Neural cell (in vitro differentiated cells): ENCODE results near the gene FARP1.

Experiments used
- EP300 ChIP-seq: fragments of 450-650 bp; conservative IDR thresholded peaks from 2 replicates; pipeline ENCODE4 v1.6.1; 2014; ENCODE audit warnings: antibody characterized with exemption, mild to moderate bottlenecking, moderate library complexity; ENCODE audit not compliant: poor library complexity, severe bottlenecking
- EZH2 ChIP-seq: fragments of 200-600, 300-800 bp; shearing (Covaris generic), sonication (generic); IDR thresholded peaks from 2 replicates; pipeline ENCODE4 v1.6.1; 2014; ENCODE audit warnings: antibody characterized with exemption, low read length, borderline replicate concordance, mild to moderate bottlenecking; ENCODE audit not compliant: insufficient read depth, poor library complexity, severe bottlenecking
- POLR2AphosphoS5 ChIP-seq: IDR thresholded peaks from 2 replicates; pipeline ENCODE4 v1.6.1; 2012
- RAD21 ChIP-seq: fragments of 450-650 bp; conservative IDR thresholded peaks from 2 replicates; pipeline ENCODE4 v1.6.1; 2014; ENCODE audit warnings: antibody characterized with exemption, mild to moderate bottlenecking, moderate library complexity
- TAF1 ChIP-seq: IDR thresholded peaks from 2 replicates; pipeline ENCODE4 v1.6.1; 2012; ENCODE audit warnings: low read depth
- TF ChIP-seq, protein P1 (sequence below): fragments of 450-650 bp; IDR thresholded peaks from 2 replicates; pipeline ENCODE4 v1.5.1; 2014; ENCODE audit warnings: antibody characterized with exemption, mild to moderate bottlenecking, moderate library complexity; ENCODE audit not compliant: poor library complexity, severe bottlenecking
- TF ChIP-seq, protein P2 (sequence below): IDR thresholded peaks from 2 replicates; pipeline ENCODE4 v1.6.1; 2012; ENCODE audit warnings: borderline replicate concordance

DNA sequence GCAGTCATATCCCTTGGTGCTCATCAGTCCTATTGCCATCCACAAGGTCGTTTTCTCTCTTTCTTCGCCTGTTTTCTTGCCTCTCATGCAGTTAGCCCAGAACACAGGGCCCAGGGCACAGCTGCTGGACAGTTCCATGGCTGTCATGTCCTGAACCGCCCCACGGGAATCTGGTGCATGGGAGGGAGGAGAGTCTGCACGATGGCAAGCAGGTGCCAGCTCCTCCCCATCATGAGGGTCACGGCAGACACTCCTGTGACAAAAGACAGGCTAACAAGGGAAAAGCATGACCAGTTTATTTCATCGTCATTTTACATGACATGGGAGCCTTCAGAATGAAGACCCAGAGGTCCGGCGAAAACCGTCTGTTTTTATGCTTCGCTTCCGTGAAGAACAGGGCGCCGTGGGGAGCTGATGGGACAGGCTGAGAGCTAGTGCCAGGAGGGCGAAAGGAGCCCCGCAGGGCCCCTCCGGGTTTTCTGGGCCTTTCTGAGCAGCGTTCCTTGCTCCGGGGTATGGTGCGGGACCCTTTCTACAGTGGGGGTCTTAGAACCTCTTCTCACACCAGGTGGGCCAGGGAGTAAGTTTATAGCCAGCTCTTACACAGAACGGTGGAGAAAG is 298.3 kb downstream of the FARP1 start:
- TF ChIP-seq, protein P1, sequence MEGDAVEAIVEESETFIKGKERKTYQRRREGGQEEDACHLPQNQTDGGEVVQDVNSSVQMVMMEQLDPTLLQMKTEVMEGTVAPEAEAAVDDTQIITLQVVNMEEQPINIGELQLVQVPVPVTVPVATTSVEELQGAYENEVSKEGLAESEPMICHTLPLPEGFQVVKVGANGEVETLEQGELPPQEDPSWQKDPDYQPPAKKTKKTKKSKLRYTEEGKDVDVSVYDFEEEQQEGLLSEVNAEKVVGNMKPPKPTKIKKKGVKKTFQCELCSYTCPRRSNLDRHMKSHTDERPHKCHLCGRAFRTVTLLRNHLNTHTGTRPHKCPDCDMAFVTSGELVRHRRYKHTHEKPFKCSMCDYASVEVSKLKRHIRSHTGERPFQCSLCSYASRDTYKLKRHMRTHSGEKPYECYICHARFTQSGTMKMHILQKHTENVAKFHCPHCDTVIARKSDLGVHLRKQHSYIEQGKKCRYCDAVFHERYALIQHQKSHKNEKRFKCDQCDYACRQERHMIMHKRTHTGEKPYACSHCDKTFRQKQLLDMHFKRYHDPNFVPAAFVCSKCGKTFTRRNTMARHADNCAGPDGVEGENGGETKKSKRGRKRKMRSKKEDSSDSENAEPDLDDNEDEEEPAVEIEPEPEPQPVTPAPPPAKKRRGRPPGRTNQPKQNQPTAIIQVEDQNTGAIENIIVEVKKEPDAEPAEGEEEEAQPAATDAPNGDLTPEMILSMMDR = no peak
- TF ChIP-seq, protein P2, sequence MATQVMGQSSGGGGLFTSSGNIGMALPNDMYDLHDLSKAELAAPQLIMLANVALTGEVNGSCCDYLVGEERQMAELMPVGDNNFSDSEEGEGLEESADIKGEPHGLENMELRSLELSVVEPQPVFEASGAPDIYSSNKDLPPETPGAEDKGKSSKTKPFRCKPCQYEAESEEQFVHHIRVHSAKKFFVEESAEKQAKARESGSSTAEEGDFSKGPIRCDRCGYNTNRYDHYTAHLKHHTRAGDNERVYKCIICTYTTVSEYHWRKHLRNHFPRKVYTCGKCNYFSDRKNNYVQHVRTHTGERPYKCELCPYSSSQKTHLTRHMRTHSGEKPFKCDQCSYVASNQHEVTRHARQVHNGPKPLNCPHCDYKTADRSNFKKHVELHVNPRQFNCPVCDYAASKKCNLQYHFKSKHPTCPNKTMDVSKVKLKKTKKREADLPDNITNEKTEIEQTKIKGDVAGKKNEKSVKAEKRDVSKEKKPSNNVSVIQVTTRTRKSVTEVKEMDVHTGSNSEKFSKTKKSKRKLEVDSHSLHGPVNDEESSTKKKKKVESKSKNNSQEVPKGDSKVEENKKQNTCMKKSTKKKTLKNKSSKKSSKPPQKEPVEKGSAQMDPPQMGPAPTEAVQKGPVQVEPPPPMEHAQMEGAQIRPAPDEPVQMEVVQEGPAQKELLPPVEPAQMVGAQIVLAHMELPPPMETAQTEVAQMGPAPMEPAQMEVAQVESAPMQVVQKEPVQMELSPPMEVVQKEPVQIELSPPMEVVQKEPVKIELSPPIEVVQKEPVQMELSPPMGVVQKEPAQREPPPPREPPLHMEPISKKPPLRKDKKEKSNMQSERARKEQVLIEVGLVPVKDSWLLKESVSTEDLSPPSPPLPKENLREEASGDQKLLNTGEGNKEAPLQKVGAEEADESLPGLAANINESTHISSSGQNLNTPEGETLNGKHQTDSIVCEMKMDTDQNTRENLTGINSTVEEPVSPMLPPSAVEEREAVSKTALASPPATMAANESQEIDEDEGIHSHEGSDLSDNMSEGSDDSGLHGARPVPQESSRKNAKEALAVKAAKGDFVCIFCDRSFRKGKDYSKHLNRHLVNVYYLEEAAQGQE = no peak
- TF ChIP-seq TAF1 = no peak
- TF ChIP-seq POLR2AphosphoS5 = no peak
- TF ChIP-seq EP300 = no peak
- TF ChIP-seq RAD21 = no peak
- TF ChIP-seq EZH2 = no peak
